ENCODE results near the gene SPATA24. TPM values are rescaled to one million over a fixed set of nuclear protein-coding genes. Genes with fewer than 3 reads are reported as not detected.
A peak's percentile ranks its signal among the peaks of the same experiment; 100 is the strongest.

SPATA24 gene
- total RNA-seq, 1 experiment from 2014 or later, result 9.8 TPM

- no TSS peak for BruUV-seq (replicated peaks)
- no peak for DNase-seq (ENCODE audit: unreplicated experiment)
- H3K27ac Mint-ChIP-seq (ENCODE audit: low read depth, unreplicated experiment), result no peak overlapping the region
- no peak for TF ChIP-seq CTCF (IDR thresholded peaks at IDR 0.05; ENCODE audit: unreplicated experiment)
- intact Hi-C loops (cut with micrococcal nuclease), result no loop called here
- H3K4me3 Mint-ChIP-seq (ENCODE audit: unreplicated experiment), result no peak overlapping the region
- H3K27me3 Mint-ChIP-seq (ENCODE audit: insufficient read depth, unreplicated experiment), result no peaks in the 10 kb centered on the region
- peaks cover 16% of the 10 kb centered on the region for H3K4me1 Mint-ChIP-seq (ENCODE audit: insufficient read depth, unreplicated experiment)
- ChIA-PET POLR2A (no interaction called here), CTCF (no interaction called here)
- no peaks in the 10 kb centered on the region for H3K9me3 Mint-ChIP-seq (ENCODE audit: unreplicated experiment)
- H3K36me3 Mint-ChIP-seq (ENCODE audit: insufficient read depth, unreplicated experiment), result peaks cover 5% of the 10 kb centered on the region
Observed at GRCh38 chr5:139393497-139394122, 10.3 kb downstream of the SPATA24 start.

GRCh38 chr5:139392678-139393496, 11.0 kb downstream of the SPATA24 start:
- intact Hi-C loops (cut with micrococcal nuclease), result no loop called here
- BruUV-seq (replicated peaks), result no TSS peak
- CTCF ChIA-PET, result interaction anchor here (0.6 kb wide), 1 partner anchor 19 kb away, joined by 3 read pairs; no protein-coding TSS in a partner anchor
- Mint-ChIP-seq H3K36me3 (ENCODE audit: insufficient read depth, unreplicated experiment) (peaks cover 5% of the 10 kb centered on the region), H3K4me1 (ENCODE audit: insufficient read depth, unreplicated experiment) (peaks cover 16% of the 10 kb centered on the region), H3K9me3 (ENCODE audit: unreplicated experiment) (no peaks in the 10 kb centered on the region), H3K27me3 (ENCODE audit: insufficient read depth, unreplicated experiment) (no peaks in the 10 kb centered on the region), H3K27ac (ENCODE audit: low read depth, unreplicated experiment) (no peak overlapping the region), H3K4me3 (ENCODE audit: unreplicated experiment) (peak overlapping the region; percentile 67)
- peak; percentile 63 for DNase-seq (ENCODE audit: unreplicated experiment)
- peak; percentile 35 for TF ChIP-seq CTCF (IDR thresholded peaks at IDR 0.05; ENCODE audit: unreplicated experiment)
- POLR2A ChIA-PET, result no interaction called here

GRCh38 chr5:139392324-139392677, 11.6 kb downstream of the SPATA24 start:
- POLR2A ChIA-PET, result interaction anchor here (1.7 kb wide), 1 partner anchor 11 kb away, joined by 8 read pairs; the partner anchor contains the start of gene SPATA24
- no peak for DNase-seq (ENCODE audit: unreplicated experiment)
- no peaks in the 10 kb centered on the region for H3K9me3 Mint-ChIP-seq (ENCODE audit: unreplicated experiment)

More at GRCh38 chr5:139392324-139392677, 11.6 kb downstream of the SPATA24 start:
- Mint-ChIP-seq H3K36me3 (ENCODE audit: insufficient read depth, unreplicated experiment) (peaks cover 5% of the 10 kb centered on the region), H3K27me3 (ENCODE audit: insufficient read depth, unreplicated experiment) (no peaks in the 10 kb centered on the region), H3K4me1 (ENCODE audit: insufficient read depth, unreplicated experiment) (peaks cover 16% of the 10 kb centered on the region), H3K4me3 (ENCODE audit: unreplicated experiment) (peak overlapping the region; percentile 67), H3K27ac (ENCODE audit: low read depth, unreplicated experiment) (peak overlapping the region; percentile 66)
- intact Hi-C loops (cut with micrococcal nuclease), result no loop called here
- CTCF ChIA-PET, result interaction anchor here (0.6 to 1.8 kb wide), 2 partner anchors 18 to 20 kb away, joined by 3 to 7 read pairs; no protein-coding TSS in a partner anchor
- BruUV-seq (replicated peaks), result no TSS peak
- no peak for TF ChIP-seq CTCF (IDR thresholded peaks at IDR 0.05; ENCODE audit: unreplicated experiment)

Data from MCF 10A (cell line).